SK-N-SH (cell line): ENCODE measurements around the gene KCTD21. TPM values are rescaled to one million over a fixed set of nuclear protein-coding genes. Genes with fewer than 3 reads are reported as not detected.
"Not testable (repeated sequence)": the region's sequence is repeated elsewhere in the genome, so short reads cannot be mapped to it uniquely, and the experiment has no call there.

ENCODE experiments used
- CTCF ChIA-PET: fragments of 300-600, 350-600 bp; formaldehyde crosslinking; extraction: SDS; loops from one replicate; lab custom pipeline; 2021; lab: Yijun Ruan, JAX
- POLR2A ChIA-PET: fragments of 350-600 bp; sonication (Branson Sonifier 250); formaldehyde crosslinking; extraction: SDS; loops from one replicate; lab custom pipeline; 2020; ENCODE audit warnings: antibody characterized with exemption, inconsistent platforms; lab: Yijun Ruan, JAX
- DNase-seq: peaks from one replicate; pipeline ENCODE4 v3.0.0; 2012
- H2AFZ ChIP-seq: fragments of 200-600 bp; sonication (generic); 2 replicates; pipeline ENCODE4 v1.8.1; 2016; ENCODE audit warnings: antibody characterized with exemption, mild to moderate bottlenecking, low read depth
- H3F3A ChIP-seq: fragments of 200-600 bp; sonication (generic); replicated peaks from 2 replicates; pipeline ENCODE3; 2016; ENCODE audit warnings: antibody characterized with exemption, mild to moderate bottlenecking; ENCODE audit not compliant: insufficient read depth
- H3K27ac ChIP-seq, 2 experiments: fragments of 200-500 bp in 1 of 2; fragments of 200-600 bp in 1 of 2; sonication (Bioruptor generic) in 1 of 2; sonication (generic), shearing (Covaris generic) in 1 of 2; 2 replicates each; pipeline versions ENCODE4 v1.5.1 to v1.6.1; 2014 to 2016; ENCODE audit warnings: low read depth in 2 of 2, inconsistent platforms in 1 of 2, low read length in 1 of 2, mild to moderate bottlenecking in 1 of 2, mixed read lengths in 1 of 2
- H3K27me3 ChIP-seq: fragments of 200-600 bp; sonication (generic), shearing (Covaris generic); 2 replicates; pipeline ENCODE4 v1.6.1; 2016; ENCODE audit warnings: mixed run types; ENCODE audit not compliant: insufficient read depth
- H3K36me3 ChIP-seq, 2 experiments: fragments of 200-500 bp in 1 of 2; fragments of 200-600 bp in 1 of 2; sonication (Bioruptor generic) in 1 of 2; sonication (generic) in 1 of 2; replicated peaks in 1 of 2; 2 replicates each; pipeline versions ENCODE3 to v1.5.1; 2014 to 2016; ENCODE audit warnings: low read length in 1 of 2, mild to moderate bottlenecking in 1 of 2; ENCODE audit not compliant: insufficient read depth in 2 of 2, control insufficient read depth in 1 of 2
- H3K4me1 ChIP-seq, 2 experiments: fragments of 200-500 bp in 1 of 2; fragments of 200-600 bp in 1 of 2; sonication (Bioruptor generic) in 1 of 2; sonication (generic), shearing (Covaris generic) in 1 of 2; 2 replicates each; pipeline versions ENCODE4 v1.5.1 to v1.6.1; 2014 to 2016; ENCODE audit warnings: low read depth in 1 of 2, low read length in 1 of 2, mixed run types in 1 of 2; ENCODE audit not compliant: insufficient read depth in 2 of 2, control insufficient read depth in 1 of 2
- H3K4me2 ChIP-seq: fragments of 200-600 bp; sonication (generic), shearing (Covaris generic); 2 replicates; pipeline ENCODE4 v1.6.1; 2017; ENCODE audit warnings: mixed run types
- H3K4me3 ChIP-seq, 2 experiments: fragments of 200-500 bp in 1 of 2; fragments of 200-600 bp in 1 of 2; sonication (Bioruptor generic) in 1 of 2; sonication (generic), shearing (Covaris generic) in 1 of 2; 2 replicates each; pipeline versions ENCODE4 v1.5.1 to v1.8.1; 2014 to 2016; ENCODE audit warnings: low read depth in 2 of 2, inconsistent platforms in 1 of 2, low read length in 1 of 2, mild to moderate bottlenecking in 1 of 2, mixed read lengths in 1 of 2, moderate library complexity in 1 of 2
- H3K79me2 ChIP-seq: fragments of 200-600 bp; sonication (generic); 2 replicates; pipeline ENCODE4 v1.8.1; 2017; ENCODE audit warnings: mild to moderate bottlenecking; ENCODE audit not compliant: insufficient read depth
- H3K9ac ChIP-seq: fragments of 200-600 bp; sonication (generic); 2 replicates; pipeline ENCODE4 v1.6.1; 2017; ENCODE audit warnings: mixed run types
- H3K9me2 ChIP-seq: fragments of 200-600 bp; sonication (generic); 2 replicates; pipeline ENCODE4 v1.6.1; 2017; ENCODE audit warnings: mixed run types
- H3K9me3 ChIP-seq: fragments of 200-600 bp; sonication (generic); 2 replicates; pipeline ENCODE4 v1.6.1; 2017; ENCODE audit warnings: mixed run types, mild to moderate bottlenecking, moderate library complexity
- H4K20me1 ChIP-seq: fragments of 200-600 bp; sonication (generic); 2 replicates; pipeline ENCODE4 v1.6.1; 2017; ENCODE audit warnings: mild to moderate bottlenecking, mixed run types; ENCODE audit not compliant: insufficient read depth
- EP300 ChIP-seq, 2 experiments: IDR thresholded peaks; 2 replicates each; pipeline versions ENCODE4 v1.4.0 to v1.6.1; 2012; ENCODE audit warnings: borderline replicate concordance in 1 of 2, low read depth in 1 of 2, low read length in 1 of 2
- EZH2phosphoT487 ChIP-seq: fragments of 200-600 bp; sonication (generic); IDR thresholded peaks from 2 replicates; pipeline ENCODE4 v1.6.1; 2017; ENCODE audit warnings: low read depth, mixed run types, mild to moderate bottlenecking, antibody characterized with exemption, moderate library complexity, borderline replicate concordance
- FOXJ3 ChIP-seq: sonication (generic); formaldehyde crosslinking; IDR thresholded peaks from 2 replicates; pipeline ENCODE4 v1.5.1; 2020; ENCODE audit warnings: mild to moderate bottlenecking, missing genetic modification reagents
- GATA2 ChIP-seq: sonication (generic); formaldehyde crosslinking; IDR thresholded peaks from 2 replicates; pipeline ENCODE4 v1.5.0; 2020; ENCODE audit warnings: mild to moderate bottlenecking, missing genetic modification reagents
- MXI1 ChIP-seq: IDR thresholded peaks from 2 replicates; pipeline ENCODE4 v1.6.1; 2012; ENCODE audit warnings: mild to moderate bottlenecking, low read depth, low read length, improper control_type of control experiment
- NFIC ChIP-seq: IDR thresholded peaks from 2 replicates; pipeline ENCODE4 v1.4.0; 2012; ENCODE audit warnings: borderline replicate concordance
- NRF1 ChIP-seq: IDR thresholded peaks from 2 replicates; pipeline ENCODE4 v1.6.1; 2012; ENCODE audit warnings: low read depth, mild to moderate bottlenecking, low read length
- SIN3A ChIP-seq: IDR thresholded peaks from 2 replicates; pipeline ENCODE4 v1.6.1; 2012; ENCODE audit warnings: low read depth, mild to moderate bottlenecking, low read length, moderate library complexity, borderline replicate concordance
- TEAD4 ChIP-seq: IDR thresholded peaks from 2 replicates; pipeline ENCODE4 v1.4.0; 2012; ENCODE audit warnings: mild to moderate bottlenecking, borderline replicate concordance; ENCODE audit not compliant: insufficient read depth
- WGBS: methylation state at CpG from one replicate; pipeline ENCODE4 v1.1.6; 2017; ENCODE audit warnings: low lambda C conversion rate; 5-methylcytosine and 5-hydroxymethylcytosine counted together
- polyA plus RNA-seq, 3 experiments: library from polyadenylated mRNA; depleted of rRNA; stranded (reverse); fragments of >200 nt; gene quantifications; 2 replicates each; pipeline ENCODE4 v1.2.3, GENCODE V29; 2012
- TF ChIP-seq, protein P1 (sequence below): IDR thresholded peaks from 2 replicates; pipeline ENCODE4 v1.4.0; 2012; ENCODE audit warnings: low read depth, borderline replicate concordance

KCTD21 gene
- polyA plus RNA-seq, 1 of the 3 experiments (the other 2 are of a cell fraction) = 5.0 TPM

- Histone ChIP-seq H3K36me3 (peaks cover 12 to 76% of the 10 kb centered on the region in 2 experiments), H3F3A (no peaks in the 10 kb centered on the region), H3K9ac (no peak overlapping the region), H2AFZ (no peak overlapping the region), H3K79me2 (no peaks in the 10 kb centered on the region), H3K9me2 (no peaks in the 10 kb centered on the region), H3K4me3 (no peak overlapping the region), H3K4me2 (no peak overlapping the region), H3K27me3 (no peaks in the 10 kb centered on the region), H3K27ac (peak overlapping the region in 1 of 2 experiments; percentile 9; a peak in 1 of 4 replicates), H3K9me3 (no peaks in the 10 kb centered on the region), H4K20me1 (no peaks in the 10 kb centered on the region), H3K4me1 (peaks cover 0 to 7% of the 10 kb centered on the region in 2 experiments; a peak in 1 of 4 replicates)
- no peak for DNase-seq
- ChIA-PET POLR2A (no interaction called here), CTCF (interaction anchor here (2.3 kb wide), 1 partner anchor 341 kb away, joined by 13 read pairs; no protein-coding TSS in a partner anchor)
- TF ChIP-seq NFIC (no peak), FOXJ3 (CRISPR knock-in tag) (no peak), EZH2phosphoT487 (no peak), NRF1 (no peak), SIN3A (no peak)
- WGBS = 96% methylated on average over 7 of the region's 9 CpGs
Measured at GRCh38 chr11:78223320-78223954, 35.0 kb upstream of the KCTD21 start.

GRCh38 chr11:78222726-78223125 lies 34.3 kb upstream of the KCTD21 start:
- H4K20me1 ChIP-seq, H3K27me3 ChIP-seq, H3F3A ChIP-seq, H3K4me3 ChIP-seq, H3K9me3 ChIP-seq, H3K9me2 ChIP-seq, H3K4me1 ChIP-seq, DNase-seq, POLR2A ChIA-PET, H3K4me2 ChIP-seq, H2AFZ ChIP-seq, H3K79me2 ChIP-seq, H3K9ac ChIP-seq, H3K27ac ChIP-seq: not testable (repeated sequence)
- CTCF ChIA-PET = interaction anchor here (1.0 to 2.3 kb wide), 2 partner anchors 194 to 341 kb away, joined by 3 to 13 read pairs; no protein-coding TSS in a partner anchor
- WGBS = 82% methylated on average over 9 of the region's 10 CpGs
- H3K36me3 ChIP-seq = peaks cover 13 to 79% of the 10 kb centered on the region in 2 experiments

DNA sequence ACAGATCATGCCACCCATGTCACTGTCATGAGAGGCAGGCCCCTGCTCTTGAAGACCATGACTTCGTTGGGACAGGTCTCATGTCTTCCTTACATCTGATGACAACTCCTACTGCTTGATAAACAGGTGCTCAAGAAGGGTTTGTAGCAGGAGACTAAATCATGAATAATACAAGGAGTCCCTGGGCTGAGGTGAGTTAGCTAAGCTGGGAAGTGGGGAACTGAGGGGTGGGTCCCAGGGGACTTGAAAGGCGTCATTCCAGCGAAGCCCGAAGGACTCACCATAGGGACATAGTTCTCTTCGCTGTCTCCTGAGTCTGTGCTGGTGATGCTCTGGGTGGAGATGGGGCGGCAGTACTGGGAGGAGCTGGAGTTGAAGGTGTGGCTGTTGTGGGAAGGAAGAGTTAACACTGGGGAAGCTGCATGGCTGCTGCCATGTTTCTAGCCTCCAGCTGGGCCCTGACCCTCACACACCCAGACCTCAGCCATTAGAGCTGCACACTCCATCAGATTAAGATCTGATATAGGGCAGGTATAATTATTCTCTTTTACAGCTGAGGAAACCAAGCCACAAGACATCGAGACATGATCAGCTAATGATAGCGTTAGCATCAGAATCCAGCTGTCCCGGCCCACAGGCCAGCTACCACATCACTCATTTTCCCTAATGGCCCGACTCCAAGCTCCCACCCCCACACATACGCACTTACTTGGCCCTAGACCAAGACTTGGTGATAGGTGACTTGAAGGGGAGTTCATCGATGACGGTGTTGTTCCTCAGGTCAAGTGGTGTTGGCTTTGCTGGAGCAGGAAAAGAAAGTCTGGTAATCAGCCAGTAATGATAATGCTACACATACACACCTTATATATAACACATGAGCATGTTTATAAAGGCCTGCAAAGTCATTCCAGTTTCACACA lies 33.2 kb upstream of the KCTD21 start:
- CTCF ChIA-PET = interaction anchor here (0.8 to 4.0 kb wide), 4 partner anchors 134 to 342 kb away, joined by 3 to 13 read pairs (median 8); no protein-coding TSS in a partner anchor
- WGBS = 97% methylated on average over 13 of the region's 13 CpGs
- peaks cover 13 to 77% of the 10 kb centered on the region in 2 experiments for H3K36me3 ChIP-seq

More for the DNA sequence above, 33.2 kb upstream of the KCTD21 start:
- Histone ChIP-seq H3K9ac (no peak overlapping the region), H3K9me2 (no peaks in the 10 kb centered on the region), H3K9me3 (no peaks in the 10 kb centered on the region), H3K4me1 (peaks cover 0 to 7% of the 10 kb centered on the region in 2 experiments; a peak in 1 of 4 replicates), H3K4me2 (no peak overlapping the region), H3K27me3 (no peaks in the 10 kb centered on the region), H2AFZ (no peak overlapping the region), H3F3A (no peaks in the 10 kb centered on the region), H3K79me2 (no peaks in the 10 kb centered on the region), H4K20me1 (no peaks in the 10 kb centered on the region), H3K27ac (no peak overlapping the region; a peak in 1 of 4 replicates), H3K4me3 (no peak overlapping the region)
- POLR2A ChIA-PET = no interaction called here
- no peak for TF ChIP-seq SIN3A
- TF ChIP-seq TEAD4 = no peak
- TF ChIP-seq, protein P1, sequence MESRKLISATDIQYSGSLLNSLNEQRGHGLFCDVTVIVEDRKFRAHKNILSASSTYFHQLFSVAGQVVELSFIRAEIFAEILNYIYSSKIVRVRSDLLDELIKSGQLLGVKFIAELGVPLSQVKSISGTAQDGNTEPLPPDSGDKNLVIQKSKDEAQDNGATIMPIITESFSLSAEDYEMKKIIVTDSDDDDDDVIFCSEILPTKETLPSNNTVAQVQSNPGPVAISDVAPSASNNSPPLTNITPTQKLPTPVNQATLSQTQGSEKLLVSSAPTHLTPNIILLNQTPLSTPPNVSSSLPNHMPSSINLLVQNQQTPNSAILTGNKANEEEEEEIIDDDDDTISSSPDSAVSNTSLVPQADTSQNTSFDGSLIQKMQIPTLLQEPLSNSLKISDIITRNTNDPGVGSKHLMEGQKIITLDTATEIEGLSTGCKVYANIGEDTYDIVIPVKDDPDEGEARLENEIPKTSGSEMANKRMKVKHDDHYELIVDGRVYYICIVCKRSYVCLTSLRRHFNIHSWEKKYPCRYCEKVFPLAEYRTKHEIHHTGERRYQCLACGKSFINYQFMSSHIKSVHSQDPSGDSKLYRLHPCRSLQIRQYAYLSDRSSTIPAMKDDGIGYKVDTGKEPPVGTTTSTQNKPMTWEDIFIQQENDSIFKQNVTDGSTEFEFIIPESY = no peak
- no peak for TF ChIP-seq MXI1
- peak; percentile 34 for TF ChIP-seq GATA2 (CRISPR knock-in tag)
- TF ChIP-seq EP300 (IDR thresholded peaks at IDR 0.05; ENCODE audit: borderline replicate concordance in 1 of 2, low read depth in 1 of 2, low read length in 1 of 2) = no peak
- TF ChIP-seq NRF1 = no peak
- DNase-seq = no peak
